NCI-H2107 treated with DMSO at 0.1 percent for 48 hours (cell line): ENCODE data around the gene RGL1.

ENCODE experiments used
- DNase-seq: peaks from one replicate; lab custom pipeline; 2025; ENCODE audit not compliant: unreplicated experiment; lab: John Stamatoyannopoulos, UW

Gene RGL1

DNA sequence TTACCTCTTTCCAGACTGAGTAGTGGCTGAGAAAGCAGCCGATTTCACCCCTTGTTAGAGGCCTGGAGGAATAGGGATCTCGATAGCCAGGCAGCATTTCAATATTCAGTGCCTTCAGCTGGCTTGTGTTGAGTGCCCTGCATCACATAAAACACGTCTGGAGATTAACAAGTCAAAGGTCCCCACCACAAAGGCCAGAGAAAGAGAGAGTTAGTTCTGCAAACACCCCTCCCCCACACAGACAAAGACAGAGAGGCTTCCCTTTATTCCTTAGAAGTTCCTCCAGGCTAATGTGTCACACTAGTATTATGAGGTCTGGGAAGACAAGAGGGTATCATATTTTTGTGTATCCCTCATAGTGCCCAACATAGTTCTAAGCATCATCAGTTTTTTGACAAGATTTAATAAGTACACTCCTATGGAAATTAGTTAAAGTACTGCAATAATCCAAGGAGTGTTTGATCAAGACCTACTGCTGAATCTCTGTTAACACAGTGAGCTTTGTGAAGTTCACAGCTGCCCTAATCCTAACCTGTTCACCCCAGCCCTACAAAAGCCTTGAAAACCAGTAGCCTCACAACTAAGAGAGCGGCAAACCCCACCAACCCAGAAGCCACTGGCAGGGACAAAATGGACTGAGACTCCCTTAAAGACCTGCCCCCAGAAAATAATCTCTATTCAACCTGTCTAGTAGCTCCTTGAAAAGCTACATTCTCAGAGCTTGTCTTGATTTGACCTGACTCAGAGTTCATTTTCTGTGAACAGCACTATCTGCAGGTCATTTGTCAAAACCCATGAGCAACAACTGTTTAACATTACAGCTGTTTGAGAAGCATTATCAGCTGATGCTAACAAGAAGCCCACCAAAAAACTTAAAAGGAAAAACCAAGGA is 140.8 kb downstream of the RGL1 start:
- peak; percentile 8 for DNase-seq

DNA sequence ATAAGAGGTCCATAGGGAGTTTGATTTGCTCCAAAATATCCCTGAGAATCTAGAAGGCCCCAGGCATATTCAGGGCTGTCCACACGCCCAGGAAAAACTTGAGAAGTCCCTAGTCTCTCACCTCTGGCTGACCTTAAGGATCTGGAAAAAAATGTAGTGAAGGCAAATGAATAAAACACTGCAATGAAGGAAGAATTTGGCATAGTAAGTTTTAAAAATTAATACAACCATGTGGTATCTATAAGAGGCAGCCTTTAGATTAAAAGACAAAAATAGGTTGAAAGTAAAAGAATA is 141.3 kb downstream of the RGL1 start:
- no peak for DNase-seq

- DNase-seq: no peak
These were observed 143.1 kb downstream of the RGL1 start for GRCh38 chr1:183947988-183948387.

DNA sequence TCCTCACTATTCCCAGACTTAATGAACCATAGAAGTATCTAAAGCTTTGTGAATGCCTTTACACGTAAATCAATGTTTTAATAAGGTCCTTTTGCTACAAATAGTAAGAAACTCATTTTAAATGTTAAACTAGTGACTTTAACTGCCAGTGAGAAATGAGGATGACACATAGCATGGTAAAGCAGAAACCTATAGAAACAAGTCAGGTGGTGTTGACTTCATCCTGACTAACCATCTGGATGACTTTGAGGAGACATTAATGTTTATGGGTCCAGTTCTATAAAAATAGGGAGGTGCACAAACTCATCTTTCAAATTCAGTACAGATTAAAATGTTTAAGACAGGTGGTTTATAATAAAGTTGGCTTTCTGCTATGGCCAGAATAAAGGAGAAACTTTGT is 147.2 kb downstream of the RGL1 start:
- no peak for DNase-seq

GRCh38 chr1:183953031-183953430 is 148.1 kb downstream of the RGL1 start:
- no peak for DNase-seq

GRCh38 chr1:183954496-183954895 is 149.6 kb downstream of the RGL1 start:
- no peak for DNase-seq

DNA sequence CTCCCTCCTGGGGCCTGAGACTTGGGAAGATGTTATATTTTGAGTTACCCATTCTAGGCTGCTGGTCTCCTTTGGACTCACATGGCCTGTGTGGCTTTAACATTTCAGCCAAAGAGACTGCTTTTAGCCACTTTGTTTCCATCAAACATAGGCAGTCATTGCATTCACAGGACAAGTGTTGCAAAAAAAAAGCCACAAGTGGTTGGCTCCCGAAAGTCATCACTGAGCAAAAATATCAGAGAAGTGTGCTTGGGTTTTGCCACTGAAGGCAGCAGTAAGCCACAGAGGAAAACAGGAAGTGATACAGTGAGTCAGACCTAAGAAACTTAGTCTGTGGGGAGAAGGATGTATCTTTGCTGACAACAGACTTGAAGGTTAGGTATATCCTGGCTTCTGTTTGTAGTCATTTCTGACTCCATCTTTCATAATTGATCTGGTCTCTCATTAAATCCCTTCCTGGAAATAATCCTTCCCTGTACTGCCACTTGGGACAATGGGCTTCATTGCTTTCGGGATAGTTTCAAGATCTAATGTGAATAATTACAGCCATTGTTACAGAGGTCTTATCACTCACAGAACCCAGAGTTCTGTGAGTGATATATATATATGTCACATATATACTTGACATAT is 151.8 kb downstream of the RGL1 start:
- no peak for DNase-seq

GRCh38 chr1:183957216-183957830 is 152.4 kb downstream of the RGL1 start:
- DNase-seq: no peak

DNA sequence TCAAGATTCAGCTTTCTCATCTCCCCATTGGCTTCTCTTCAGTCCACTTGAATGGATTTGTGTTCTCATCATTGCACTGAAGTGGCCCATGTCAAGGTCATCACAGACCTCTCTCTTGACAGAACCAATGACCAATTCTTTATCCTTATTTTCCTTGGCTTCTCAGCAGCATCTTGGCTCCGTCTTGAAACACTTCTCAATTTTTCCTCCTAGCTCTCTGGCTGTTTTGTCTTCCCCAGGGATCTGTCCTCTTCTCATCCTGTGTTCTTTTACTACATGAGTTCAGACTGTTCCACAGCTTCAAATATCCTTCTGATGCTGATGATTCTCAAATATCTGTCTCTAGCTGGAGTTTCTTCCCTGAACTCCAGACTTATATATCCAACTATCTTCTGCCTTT is 154.0 kb downstream of the RGL1 start:
- DNase-seq: no peak

DNA sequence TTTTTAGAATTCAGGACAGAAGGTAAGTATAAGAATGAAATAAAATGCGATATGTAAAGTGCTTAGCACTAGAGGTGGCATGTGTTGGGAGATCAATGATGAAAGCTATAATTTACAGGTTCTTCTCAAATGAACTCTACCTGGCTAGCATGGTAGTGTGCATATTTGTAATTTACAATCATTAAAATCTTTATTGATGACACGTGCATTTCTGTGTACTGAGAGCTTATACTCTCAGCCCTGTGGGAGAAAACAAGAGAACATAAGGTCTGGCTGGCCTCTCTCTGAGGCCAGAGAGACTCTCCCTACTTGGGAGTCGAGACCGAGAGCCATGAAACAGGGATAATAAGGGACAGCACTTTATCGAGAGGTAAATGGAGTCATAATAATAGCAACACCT is 156.2 kb downstream of the RGL1 start:
- no peak for DNase-seq

DNA sequence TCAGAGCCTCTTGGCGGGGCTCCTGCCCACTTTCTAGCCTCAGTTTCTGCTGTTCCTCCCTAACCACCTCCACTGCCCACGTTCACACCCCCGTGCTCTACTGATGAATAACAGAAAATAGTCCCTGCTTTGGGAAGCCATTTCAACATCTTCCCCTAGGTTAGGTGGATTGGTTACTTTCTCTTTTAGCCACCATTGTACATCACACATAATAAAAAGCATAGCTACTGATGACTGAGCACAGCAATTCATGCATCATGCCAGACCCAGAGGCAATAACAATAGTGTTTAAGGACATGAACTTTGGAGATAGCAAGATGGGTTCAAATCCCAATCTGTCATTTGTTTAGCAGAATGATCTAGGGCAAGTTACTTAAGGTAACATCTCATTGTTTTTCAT is 158.0 kb downstream of the RGL1 start:
- DNase-seq: no peak

- no peak for DNase-seq
These were observed 160.8 kb downstream of the RGL1 start for GRCh38 chr1:183965726-183966125.

DNA sequence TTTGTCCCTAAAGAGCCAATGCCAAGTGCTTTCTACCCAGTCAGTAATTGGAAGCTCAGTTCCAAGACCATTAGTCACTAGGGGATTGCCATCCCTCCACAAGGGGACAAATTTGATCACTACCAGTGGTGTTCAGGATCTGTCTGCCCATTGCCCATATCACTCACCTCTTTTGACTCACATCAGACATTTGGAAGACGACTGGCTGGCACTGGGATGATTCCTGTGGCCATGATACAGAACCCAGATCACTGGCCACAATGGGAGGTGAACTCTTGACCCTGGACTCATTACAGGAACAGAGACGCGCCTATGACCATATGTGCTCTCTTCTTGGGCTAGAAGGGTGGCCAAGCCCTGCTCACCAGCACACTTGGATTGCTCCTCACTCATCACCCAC is 161.6 kb downstream of the RGL1 start:
- no peak for DNase-seq

DNA sequence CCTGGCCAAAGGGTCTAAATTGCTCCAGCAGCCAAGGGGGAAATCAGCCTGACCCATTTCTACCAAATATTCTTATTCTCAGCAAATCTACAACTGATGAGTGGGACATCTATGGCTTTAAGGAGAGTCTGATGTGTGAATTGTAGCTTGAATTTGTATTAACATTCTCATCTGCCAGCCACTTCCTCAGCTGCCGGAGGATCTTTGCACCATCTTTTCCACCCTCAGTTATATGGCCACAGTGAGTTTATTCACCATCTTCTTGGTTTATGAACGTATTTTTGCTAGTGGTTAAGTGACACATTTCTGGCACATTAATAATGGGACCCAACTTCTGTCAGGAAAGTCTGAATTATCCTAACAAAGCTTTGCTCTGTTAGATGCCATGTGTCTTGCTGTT is 163.0 kb downstream of the RGL1 start:
- DNase-seq: no peak

DNA sequence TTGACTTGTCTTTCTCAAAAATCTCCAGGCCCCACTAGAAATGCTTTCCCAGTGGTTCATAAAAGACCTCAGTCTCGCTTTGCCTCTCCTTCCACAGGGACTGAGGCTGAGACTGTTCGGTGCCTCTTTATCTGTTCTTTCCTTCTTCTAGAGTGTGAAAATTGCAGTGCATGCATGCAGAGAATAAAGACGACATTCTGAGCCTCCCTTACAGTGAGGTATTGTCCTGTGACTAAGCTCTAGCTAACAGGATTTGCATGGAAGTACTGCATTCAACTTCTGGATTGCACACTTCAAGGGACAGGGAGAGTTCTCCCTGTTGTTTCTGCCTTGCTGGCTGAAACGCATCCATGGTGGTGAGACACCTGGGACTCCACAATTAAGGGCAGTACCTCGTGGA is 163.5 kb downstream of the RGL1 start:
- no peak for DNase-seq

GRCh38 chr1:183970516-183971300 is 165.8 kb downstream of the RGL1 start:
- no peak for DNase-seq

DNA sequence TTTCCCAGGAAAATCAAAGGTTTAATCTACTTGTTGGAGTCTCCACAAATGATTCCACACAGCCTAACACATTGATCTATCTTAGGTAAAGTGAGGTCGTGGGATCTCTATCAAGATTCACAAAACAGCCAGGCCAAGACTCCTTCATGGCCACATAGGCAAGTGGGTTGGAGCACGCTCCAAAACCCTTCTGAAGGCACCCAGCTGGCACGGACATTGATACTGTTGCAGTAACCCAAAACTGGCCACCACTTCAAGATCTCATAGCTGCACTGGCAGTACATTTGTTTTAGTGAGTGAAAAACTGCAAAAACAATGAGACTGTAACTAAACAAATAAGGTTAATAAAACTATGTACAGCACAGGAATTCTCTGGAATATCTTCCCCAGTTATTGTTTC is 170.7 kb downstream of the RGL1 start:
- no peak for DNase-seq

- no peak for DNase-seq
These were observed 172.8 kb downstream of the RGL1 start for GRCh38 chr1:183977717-183978116.
